Medulla oblongata (tissue), 1 donor: Measurements from ENCODE around the gene RSRC2.
"Not testable (repeated sequence)": the region's sequence is repeated elsewhere in the genome, so short reads cannot be mapped to it uniquely, and the experiment has no call there.

Source experiments
- DNase-seq: peaks from one replicate; pipeline ENCODE4 v3.0.0-alpha.2; 2015; ENCODE audit errors: extremely low spot score

RSRC2 gene

DNA sequence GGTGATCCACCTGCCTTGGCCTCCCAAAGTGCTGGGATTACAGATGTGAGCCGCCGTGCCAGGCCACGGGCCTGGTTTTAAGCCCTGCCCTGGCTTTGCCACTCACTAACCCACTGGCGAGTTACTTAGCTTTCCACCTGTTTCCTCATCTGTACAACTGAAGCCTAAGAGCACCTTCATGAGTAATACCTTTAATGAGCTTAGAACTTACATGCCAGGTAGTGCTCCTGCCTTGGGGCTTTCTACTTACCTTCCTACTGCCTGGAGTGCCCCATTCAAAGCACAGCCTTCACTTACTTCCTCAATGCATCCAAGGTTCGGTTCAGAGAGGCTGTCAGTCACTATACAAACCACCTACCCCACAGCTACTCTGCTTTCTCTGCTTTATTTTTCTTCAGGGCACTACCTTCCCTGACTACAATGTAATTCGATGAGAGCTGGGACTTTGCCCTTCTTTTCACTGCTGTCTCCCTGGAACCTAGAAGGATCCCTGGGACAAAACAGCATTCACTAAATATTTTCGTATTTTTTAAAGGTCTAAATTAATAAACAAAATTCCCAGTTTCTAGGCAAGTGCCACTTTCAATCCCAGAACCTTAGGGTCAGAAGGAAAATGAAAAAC, 39.8 kb downstream of the RSRC2 start:
- no peak for DNase-seq

DNA sequence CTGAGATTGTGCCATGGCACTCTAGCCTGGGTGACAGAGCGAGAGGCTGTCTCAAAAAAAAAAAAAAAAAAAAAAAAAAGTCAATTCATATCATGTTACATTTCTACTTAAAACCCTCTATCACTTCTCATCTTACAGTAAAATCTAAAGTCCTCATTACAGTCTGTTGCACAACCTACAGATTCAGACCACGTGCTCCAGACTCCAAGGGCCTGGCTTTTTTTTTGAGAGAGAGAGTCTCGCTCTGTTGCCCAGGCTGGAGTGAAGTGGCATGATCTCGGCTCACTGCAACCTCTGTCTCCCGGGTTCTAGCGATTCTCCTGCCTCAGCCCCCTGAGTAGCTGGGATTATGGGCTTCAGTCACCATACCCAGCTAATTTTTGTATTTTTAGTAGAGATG, 40.4 kb downstream of the RSRC2 start:
- not testable (repeated sequence) for DNase-seq

GRCh38 chr12:122484385-122484784, 42.4 kb downstream of the RSRC2 start:
- not testable (repeated sequence) for DNase-seq

DNA sequence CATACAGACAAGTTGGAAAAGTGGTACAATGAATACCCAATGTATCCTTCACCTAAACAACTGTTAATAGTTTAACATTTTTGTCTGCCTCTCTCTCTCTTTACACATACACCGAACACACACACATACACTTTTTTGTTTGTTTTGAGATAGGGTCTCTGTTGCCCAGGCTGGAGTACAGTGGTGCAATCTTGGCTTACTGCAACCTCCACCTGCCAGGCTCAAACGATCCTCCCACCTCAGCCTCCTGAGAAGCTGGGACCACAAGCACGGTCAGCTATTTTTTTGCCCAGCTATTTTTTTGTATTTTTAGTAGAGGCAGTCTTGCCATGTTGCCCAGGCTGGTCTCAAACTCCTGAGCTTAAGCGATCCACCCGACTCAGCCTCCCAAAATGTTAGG, 42.8 kb downstream of the RSRC2 start:
- DNase-seq: no peak

- DNase-seq: no peak
Measured at GRCh38 chr12:122481861-122482260, 44.9 kb downstream of the RSRC2 start.

DNA sequence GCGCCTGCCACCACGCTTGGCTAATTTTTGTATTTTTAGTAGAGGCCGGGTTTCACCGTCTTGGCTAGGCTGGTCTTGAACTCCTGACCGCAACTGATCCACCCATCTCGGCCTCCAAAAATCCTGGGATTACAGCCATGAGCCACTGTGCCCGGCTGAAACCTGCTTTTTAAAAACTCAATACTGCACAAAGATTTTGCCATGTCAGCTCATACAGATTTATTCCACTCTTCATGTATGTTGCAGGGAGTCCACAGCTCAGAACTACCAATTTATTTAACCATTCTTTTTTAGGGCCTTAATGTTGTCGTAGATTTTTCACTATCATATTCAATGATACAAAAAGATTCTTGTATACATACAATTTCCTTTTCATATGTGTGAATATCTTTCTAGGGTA, 46.0 kb downstream of the RSRC2 start:
- DNase-seq: no peak

- no peak for DNase-seq
Measured at GRCh38 chr12:122474324-122474716, 52.4 kb downstream of the RSRC2 start.

DNA sequence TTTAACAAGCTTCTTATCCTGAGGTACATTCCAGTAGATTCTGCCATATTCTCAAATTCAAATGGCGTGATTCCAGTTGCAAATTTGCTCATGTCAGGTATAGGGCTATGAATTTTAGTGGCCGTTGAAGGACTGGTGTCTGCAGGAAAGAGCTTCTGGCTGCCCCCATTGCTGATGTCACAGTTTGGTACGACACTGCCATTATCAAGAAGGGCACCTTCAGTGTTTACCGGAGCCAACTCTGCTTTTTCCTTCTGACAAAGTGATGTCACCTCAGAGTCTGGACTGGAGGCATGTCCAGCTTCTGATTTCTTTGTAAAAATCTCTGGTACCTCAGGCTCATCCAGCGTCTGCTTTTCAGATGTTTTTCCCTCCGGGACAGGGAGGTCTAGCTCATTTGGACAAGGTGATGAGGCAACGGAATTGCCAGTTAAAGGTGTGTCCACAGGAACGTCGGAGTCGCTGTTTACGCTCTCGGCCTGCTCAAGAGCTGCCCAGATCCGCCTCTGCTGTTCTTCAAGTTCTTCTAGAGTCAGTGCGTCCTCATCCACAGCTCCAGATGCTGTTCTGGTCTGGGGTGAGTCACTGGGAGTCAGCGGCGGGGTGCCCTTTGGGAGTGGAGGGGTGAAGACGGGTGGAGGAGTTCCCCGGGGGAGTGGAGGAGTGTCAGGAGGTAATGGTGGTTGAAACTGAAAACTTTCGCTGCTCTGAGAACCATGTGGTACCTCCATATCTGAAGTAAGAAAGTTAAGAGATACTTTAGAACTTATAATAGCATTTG, 53.0 kb downstream of the RSRC2 start:
- no peak for DNase-seq

- DNase-seq: peak; percentile 86
Measured at GRCh38 chr12:122471324-122472226, 55.2 kb downstream of the RSRC2 start.

DNA sequence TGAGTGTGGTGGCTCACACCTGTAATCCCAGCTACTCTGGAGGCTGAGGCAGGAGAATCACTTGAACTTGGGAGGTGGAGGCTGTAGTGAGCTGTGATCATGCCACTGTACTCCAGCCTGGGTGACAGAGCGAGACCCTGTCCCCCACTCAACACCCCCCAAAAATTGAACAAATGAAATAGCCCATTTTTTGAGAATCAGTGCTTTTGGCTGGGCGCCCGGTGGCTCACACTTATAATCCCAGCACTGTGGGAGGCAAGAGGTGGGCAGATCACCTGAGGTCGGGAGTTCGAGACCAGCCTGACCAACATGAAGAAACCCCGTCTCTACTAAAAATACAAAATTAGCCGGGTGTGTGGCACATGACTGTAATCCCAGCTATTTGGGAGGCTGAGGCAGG, 56.2 kb downstream of the RSRC2 start:
- DNase-seq: not testable (repeated sequence)

DNA sequence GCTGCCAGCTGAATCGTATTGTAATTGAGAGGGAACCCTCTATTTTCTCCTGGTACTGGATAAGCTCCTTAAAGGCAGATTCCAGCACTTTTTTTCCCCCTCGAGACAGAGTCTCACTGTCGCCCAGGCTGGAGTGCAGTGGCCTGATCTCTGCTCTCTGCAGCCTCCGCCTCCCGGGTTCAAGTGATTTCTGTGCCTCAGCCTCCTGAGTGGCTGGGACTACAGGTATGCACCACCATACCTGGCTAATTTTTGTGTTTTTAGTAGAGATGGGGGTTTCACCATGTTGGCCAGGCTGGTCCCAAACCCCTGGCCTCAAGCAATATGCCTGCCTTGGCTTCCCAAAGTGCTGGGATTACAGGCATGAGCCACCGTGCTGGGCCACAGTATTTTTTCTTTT, 56.9 kb downstream of the RSRC2 start:
- not testable (repeated sequence) for DNase-seq

DNA sequence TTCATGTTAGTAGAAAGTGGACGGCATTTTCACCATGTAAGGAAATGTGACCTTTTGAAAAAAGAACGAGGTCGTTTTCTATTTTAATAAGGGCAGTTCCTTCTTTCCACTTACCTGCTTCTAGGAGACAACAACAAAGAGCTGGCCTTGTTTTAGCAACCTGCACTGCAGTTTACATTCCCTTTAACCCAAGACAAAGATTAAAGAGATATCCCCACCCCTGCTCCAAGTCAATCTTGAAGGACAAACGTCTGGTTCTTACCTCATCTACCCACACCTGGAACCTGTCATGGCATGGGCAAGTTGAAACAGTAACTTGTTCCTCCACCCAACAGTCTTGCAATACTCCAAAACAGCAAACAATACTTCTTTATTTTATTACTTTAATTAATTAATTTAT, 58.8 kb downstream of the RSRC2 start:
- DNase-seq: no peak

DNA sequence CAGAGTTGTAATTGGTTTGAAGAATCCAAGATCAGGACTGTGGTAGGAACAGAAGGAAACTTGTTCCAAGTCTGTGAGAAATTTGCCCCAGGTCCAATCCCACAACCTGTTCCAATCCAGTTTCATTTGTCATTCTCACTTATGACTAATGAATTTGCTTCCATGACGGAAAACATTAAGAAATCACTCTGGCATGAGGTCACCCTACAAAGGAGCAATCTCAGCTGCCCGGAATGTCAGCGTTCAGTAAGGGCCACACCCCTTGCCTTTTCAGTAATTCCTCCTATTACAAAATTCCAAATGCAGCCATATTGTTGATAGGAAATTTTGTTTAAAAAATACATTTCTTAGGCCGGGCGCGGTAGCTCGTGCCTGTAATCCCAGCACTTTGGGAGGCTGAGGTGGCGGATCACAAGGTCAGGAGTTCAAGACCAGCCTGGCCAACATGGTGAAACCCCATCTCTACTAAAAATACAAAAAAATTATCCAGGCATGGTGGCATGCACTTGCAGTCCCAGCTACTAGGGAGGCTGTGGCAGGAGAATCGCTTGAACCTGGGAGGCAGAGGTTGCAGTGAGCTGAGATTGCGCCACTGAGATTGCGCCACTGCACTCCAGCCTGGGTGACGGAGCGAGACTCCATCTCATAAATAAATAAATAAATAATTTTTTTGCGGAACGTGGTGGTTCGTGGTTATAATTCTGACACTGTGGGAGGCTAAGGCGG, 62.3 kb downstream of the RSRC2 start:
- not testable (repeated sequence) for DNase-seq

DNA sequence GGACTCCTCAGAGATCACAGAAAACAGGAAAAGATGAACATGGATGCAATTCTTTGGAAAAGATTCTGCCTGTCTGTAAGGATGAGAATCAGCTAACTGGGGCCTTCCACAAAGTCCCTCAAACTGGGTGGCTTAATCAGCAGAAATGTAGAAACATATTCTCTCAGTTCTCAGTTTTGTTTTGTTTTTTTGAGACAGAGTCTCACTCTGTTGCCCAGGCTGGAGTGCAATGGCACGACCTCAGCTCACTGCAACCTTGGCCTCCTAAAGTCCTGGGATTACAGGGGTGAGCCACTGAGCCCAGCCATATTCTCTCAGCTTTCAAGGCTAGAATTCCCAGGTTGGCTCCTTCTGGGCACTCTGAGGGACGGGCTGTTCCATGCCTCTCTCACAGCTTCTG, 66.1 kb downstream of the RSRC2 start:
- DNase-seq: no peak

- DNase-seq: no peak
Measured at GRCh38 chr12:122460061-122460460, 66.7 kb downstream of the RSRC2 start.

GRCh38 chr12:122459211-122459610, 67.5 kb downstream of the RSRC2 start:
- no peak for DNase-seq

- no peak for DNase-seq
Measured at GRCh38 chr12:122458105-122459035, 68.4 kb downstream of the RSRC2 start.

- no peak for DNase-seq
Measured at GRCh38 chr12:122457627-122458026, 69.1 kb downstream of the RSRC2 start.

GRCh38 chr12:122454739-122455138, 72.0 kb downstream of the RSRC2 start:
- DNase-seq: no peak

GRCh38 chr12:122454250-122454721, 72.5 kb downstream of the RSRC2 start:
- no peak for DNase-seq
